Heart left ventricle (tissue), 16 donors: ENCODE results near the gene TINCR. TPM values are rescaled to one million over a fixed set of nuclear protein-coding genes. Genes with fewer than 3 reads are reported as not detected.

Experiments
- ATAC-seq, 4 donors: fragments of 200-7000 bp; cut with Tn5 transposase; one replicate each; pipeline ENCODE4 v1.9.1; 2020 to 2022; ENCODE audit warnings: moderate library complexity in 4 of 4, mild to moderate bottlenecking in 3 of 4, moderate number of reproducible peaks in 1 of 4
- DNase-seq, 5 donors: peaks; one replicate each; pipeline ENCODE4 v3.0.0-alpha.2; 2020
- H3K27ac ChIP-seq, 12 donors: fragments of 200-600 bp; sonication (generic) in 4 of 12; one replicate each; pipeline versions ENCODE4 v1.5.0 to v1.8.0; 2016 to 2022; ENCODE audit warnings: mild to moderate bottlenecking in 2 of 12
- H3K27me3 ChIP-seq, 9 donors: fragments of 200-600 bp; sonication (generic) in 2 of 9; one replicate each; pipeline versions ENCODE4 v1.5.1 to v1.8.0; 2016 to 2022; ENCODE audit warnings: mild to moderate bottlenecking in 3 of 9
- H3K36me3 ChIP-seq, 9 donors: fragments of 200-600 bp; sonication (generic) in 2 of 9; one replicate each; pipeline versions ENCODE4 v1.5.0 to v1.8.0; 2018 to 2022; ENCODE audit warnings: mild to moderate bottlenecking in 2 of 9
- H3K4me1 ChIP-seq, 12 donors: fragments of 200-600 bp; sonication (generic) in 4 of 12; one replicate each; pipeline versions ENCODE4 v1.5.0 to v1.8.0; 2016 to 2022; ENCODE audit warnings: mild to moderate bottlenecking in 3 of 12
- H3K4me3 ChIP-seq, 12 donors: fragments of 200-600 bp; sonication (generic) in 4 of 12; one replicate each; pipeline versions ENCODE4 v1.5.0 to v1.8.0; 2017 to 2022; ENCODE audit warnings: mild to moderate bottlenecking in 9 of 12, moderate library complexity in 4 of 12
- H3K9me3 ChIP-seq, 12 donors: fragments of 200-600 bp; sonication (generic) in 4 of 12; one replicate each; pipeline versions ENCODE4 v1.5.0 to v1.8.0; 2016 to 2022; ENCODE audit warnings: mild to moderate bottlenecking in 1 of 12
- CTCF ChIP-seq, 12 donors: fragments of 200-600 bp; sonication (generic) in 4 of 12; IDR thresholded peaks; one replicate each; pipeline versions ENCODE4 v1.5.0 to v1.8.0; 2018 to 2022; ENCODE audit warnings: antibody characterized with exemption in 12 of 12, mild to moderate bottlenecking in 5 of 12
- POLR2A ChIP-seq, 2 donors: fragments of 450-650 bp; IDR thresholded peaks; one replicate each; pipeline ENCODE4 v1.6.1; 2017; ENCODE audit warnings: antibody characterized with exemption in 2 of 2, mild to moderate bottlenecking in 2 of 2, moderate library complexity in 2 of 2
- WGBS, 4 donors: extraction: QIAGEN DNeasy Blood & Tissue Kit in 2 of 4; methylation state at CpG; one replicate each; pipeline versions ENCODE4 v1.1.5 to v1.1.7; 2013 to 2018; 5-methylcytosine and 5-hydroxymethylcytosine counted together
- intact Hi-C, 10 donors: fragments of 100-400 bp; cut with DNase I; formaldehyde crosslinking; loops; one replicate each; pipeline versions ENCODE4 v1.11.1 to v1.14.2; 2022
- polyA plus RNA-seq, 2 donors: library from polyadenylated mRNA; stranded (reverse); fragments of 200-250 nt; gene quantifications; one replicate each; pipeline ENCODE4 v1.2.3, GENCODE V29; 2013
- total RNA-seq, 9 donors: library from RNA; depleted of rRNA in 2 of 9; stranded (reverse); fragments of >200 nt in 2 of 9; fragmentation: NEBNext Ultra II Directional in 3 of 9; extraction: Animal tissue kit (Norgen Biotek cat#: 25700) in 3 of 9; gene quantifications; one replicate each; pipeline versions ENCODE4 v1.1.0 to v1.2.4, GENCODE V29; 2016 to 2023
- donor health status: ischemic (EF 13 %, LVEDD 7.1; RV severe dilation, severe dysfunction).
- donor health status: healthy with polysubstance abuse.
- donor health status: DM: no; HTN: yes; CAD: no.
- donor health status: DM: no; HTN: no; CAD: no.
- donor health status: ischemic (EF 25% LVEDD 6.9; RV normal size, moderate dysfunction).
- donor health status: ischemic (EF 25% LVEDD 5.7; RV mildly dilated, moderate dysfunction).
- donor health status: healthy.
- donor health status: DM: yes; HTN: yes; CAD: no.
- donor health status: ischemic (EF 35%, LVEDD 5.7; RV mildly dilated, moderate dysfunction).
- donor health status: nonischemic (EF 11% LVEDD 7.7; RV severe dilation, severe dysfunction).
- donor health status: DM: yes; HTN: yes; CAD: no.
- donor health status: PGD.
- donor health status: ischemic (EF 29% LVEDD 5.4; RV normal size, mild dysfunction).
- donor health status: nonischemic (EF 23%, LVEDD 6.1; RV moderate dilation, normal function).

TINCR gene
- total and polyA plus RNA-seq, 11 donors = 0.07 to 0.44 (median 0.19) TPM; not detected in 6

- Histone ChIP-seq H3K4me3 (no peak overlapping the region), H3K9me3 (no peaks in the 10 kb centered on the region), H3K36me3 (peaks cover 2 to 85% (median 77%) of the 10 kb centered on the region in 9 donors), H3K4me1 (peaks cover 0 to 17% (median 15%) of the 10 kb centered on the region in 12 donors), H3K27me3 (no peaks in the 10 kb centered on the region), H3K27ac (no peak overlapping the region)
- no peak for DNase-seq
- TF ChIP-seq POLR2A (IDR thresholded peaks at IDR 0.05) (no peak), CTCF (IDR thresholded peaks at IDR 0.05) (no peak)
- WGBS, 4 donors = 74 to 82% (median 76%) methylated on average over 29 to 30 of the region's 30 CpGs
- ATAC-seq = no peak
- intact Hi-C loops = no loop called here
Measured at GRCh38 chr19:5588906-5589676, 21.3 kb upstream of the TINCR start.

GRCh38 chr19:5588441-5588840, 20.7 kb upstream of the TINCR start:
- no peak for ATAC-seq
- H3K4me3 ChIP-seq = no peak overlapping the region
- intact Hi-C loops = no loop called here
- WGBS, 4 donors = 85 to 90% (median 88%) methylated on average over 10 of the region's 10 CpGs
- H3K27ac ChIP-seq = no peak overlapping the region
- H3K4me1 ChIP-seq = peaks cover 0 to 17% (median 15%) of the 10 kb centered on the region in 12 donors
- TF ChIP-seq POLR2A (IDR thresholded peaks at IDR 0.05) (no peak), CTCF (IDR thresholded peaks at IDR 0.05) (no peak)
- peaks cover 2 to 83% (median 70%) of the 10 kb centered on the region in 9 donors for H3K36me3 ChIP-seq
- DNase-seq = no peak
- no peaks in the 10 kb centered on the region for H3K9me3 ChIP-seq
- no peaks in the 10 kb centered on the region for H3K27me3 ChIP-seq

- H3K9me3 ChIP-seq = no peaks in the 10 kb centered on the region
- TF ChIP-seq POLR2A (IDR thresholded peaks at IDR 0.05) = no peak
- TF ChIP-seq CTCF (IDR thresholded peaks at IDR 0.05) = no peak
- peaks cover 0 to 17% (median 15%) of the 10 kb centered on the region in 12 donors for H3K4me1 ChIP-seq
- intact Hi-C loops = no loop called here
- H3K27ac ChIP-seq = no peak overlapping the region
- ATAC-seq (no peak), DNase-seq (no peak)
- peaks cover 0 to 78% (median 66%) of the 10 kb centered on the region in 9 donors for H3K36me3 ChIP-seq
- no peak overlapping the region for H3K4me3 ChIP-seq
- WGBS, 4 donors = 89 to 94% (median 91%) methylated on average over 23 of the region's 23 CpGs
- H3K27me3 ChIP-seq = no peaks in the 10 kb centered on the region
Measured at GRCh38 chr19:5587661-5588060, 19.9 kb upstream of the TINCR start.

GRCh38 chr19:5587071-5587455, 19.3 kb upstream of the TINCR start:
- no peak for TF ChIP-seq POLR2A (IDR thresholded peaks at IDR 0.05)
- TF ChIP-seq CTCF (IDR thresholded peaks at IDR 0.05) = no peak
- Histone ChIP-seq H3K9me3 (no peaks in the 10 kb centered on the region), H3K4me1 (peaks cover 0 to 17% (median 15%) of the 10 kb centered on the region in 12 donors), H3K4me3 (no peak overlapping the region), H3K36me3 (peaks cover 0 to 78% (median 62%) of the 10 kb centered on the region in 9 donors), H3K27me3 (no peaks in the 10 kb centered on the region), H3K27ac (no peak overlapping the region)
- intact Hi-C loops = no loop called here
- DNase-seq (no peak), ATAC-seq (no peak)
- WGBS, 4 donors = 93 to 95% (median 95%) methylated on average over 16 of the region's 16 CpGs
